T-helper 9 cell (primary cell): ENCODE data around the gene SLC33A1.
"Not testable (repeated sequence)": the region's sequence is repeated elsewhere in the genome, so short reads cannot be mapped to it uniquely, and the experiment has no call there.

Experiments
- DNase-seq: peaks from one replicate; pipeline ENCODE4 v3.0.0-alpha.2; 2020

Gene SLC33A1

GRCh38 chr3:155861476-155862183 is 7.4 kb upstream of the SLC33A1 start:
- DNase-seq, result no peak

- not testable (repeated sequence) for DNase-seq
Observed at GRCh38 chr3:155860424-155860823, 6.2 kb upstream of the SLC33A1 start.

GRCh38 chr3:155859859-155860258 is 5.6 kb upstream of the SLC33A1 start:
- DNase-seq, result no peak

GRCh38 chr3:155853214-155854140 is 750 bp downstream of the SLC33A1 start:
- peak; percentile 21 for DNase-seq

- no peak for DNase-seq
Observed at GRCh38 chr3:155852341-155852740, 1.9 kb downstream of the SLC33A1 start.

GRCh38 chr3:155849404-155849803 is 4.8 kb downstream of the SLC33A1 start:
- DNase-seq, result not testable (repeated sequence)

DNA sequence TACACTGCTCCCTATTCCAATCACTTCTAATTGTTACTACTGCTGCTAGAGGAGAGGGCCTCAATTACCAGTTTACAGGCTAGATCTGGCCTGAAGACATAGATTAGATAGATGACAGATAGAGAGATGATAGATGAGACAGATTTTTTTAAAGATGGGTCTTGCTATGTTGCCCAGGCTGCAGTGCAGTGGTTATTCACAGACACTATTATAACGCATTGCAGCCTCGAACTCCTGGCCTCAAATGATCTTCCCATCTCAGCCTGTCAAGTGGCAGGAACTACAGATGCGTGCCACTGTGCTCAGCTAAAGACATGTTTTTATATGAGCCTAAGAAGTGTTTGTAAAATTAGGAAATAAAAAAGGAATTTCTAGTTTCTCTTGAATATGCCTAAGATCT is 6.2 kb downstream of the SLC33A1 start:
- DNase-seq, result no peak

GRCh38 chr3:155846119-155846518 is 8.1 kb downstream of the SLC33A1 start:
- DNase-seq, result no peak

DNA sequence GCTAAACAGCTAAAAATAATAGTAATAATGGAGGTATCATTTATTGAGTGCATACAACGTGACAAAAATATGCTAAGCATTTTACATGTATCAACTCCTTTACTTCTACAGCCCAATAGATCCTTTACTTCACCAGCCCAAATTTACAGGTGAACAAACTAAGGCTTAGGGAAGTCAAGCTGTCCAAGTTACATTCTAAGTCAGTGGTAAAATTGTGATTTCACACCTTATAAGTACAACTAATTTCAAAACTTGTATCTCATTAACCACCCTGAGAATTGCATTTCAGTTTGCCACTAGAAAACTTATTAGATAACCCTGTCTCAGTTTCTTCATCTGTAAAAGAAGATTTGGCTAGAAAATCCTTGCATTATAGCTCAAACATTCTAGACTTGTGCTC is 10.7 kb downstream of the SLC33A1 start:
- no peak for DNase-seq

GRCh38 chr3:155835341-155836071 is 18.7 kb downstream of the SLC33A1 start:
- no peak for DNase-seq

GRCh38 chr3:155828490-155829098 is 25.6 kb downstream of the SLC33A1 start:
- not testable (repeated sequence) for DNase-seq

- DNase-seq, result no peak
Observed at GRCh38 chr3:155815030-155815545, 39.1 kb downstream of the SLC33A1 start.

DNA sequence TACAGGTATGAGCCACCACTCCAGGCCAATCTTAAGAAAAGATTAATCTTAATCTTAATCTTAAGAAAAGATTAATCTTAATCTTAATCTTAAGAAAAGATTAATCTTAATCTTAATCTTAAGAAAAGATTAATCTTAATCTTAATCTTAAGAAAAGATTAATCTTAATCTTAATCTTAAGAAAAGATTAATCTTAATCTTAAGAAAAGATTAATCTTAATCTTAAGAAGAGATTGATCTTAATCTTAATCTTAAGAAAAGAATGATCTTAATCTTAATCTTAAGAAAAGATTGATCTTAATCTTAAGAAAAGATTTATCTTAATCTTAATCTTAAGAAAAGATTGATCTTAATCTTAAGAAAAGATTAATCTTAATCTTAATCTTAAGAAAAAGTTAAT is 41.0 kb downstream of the SLC33A1 start:
- not testable (repeated sequence) for DNase-seq

DNA sequence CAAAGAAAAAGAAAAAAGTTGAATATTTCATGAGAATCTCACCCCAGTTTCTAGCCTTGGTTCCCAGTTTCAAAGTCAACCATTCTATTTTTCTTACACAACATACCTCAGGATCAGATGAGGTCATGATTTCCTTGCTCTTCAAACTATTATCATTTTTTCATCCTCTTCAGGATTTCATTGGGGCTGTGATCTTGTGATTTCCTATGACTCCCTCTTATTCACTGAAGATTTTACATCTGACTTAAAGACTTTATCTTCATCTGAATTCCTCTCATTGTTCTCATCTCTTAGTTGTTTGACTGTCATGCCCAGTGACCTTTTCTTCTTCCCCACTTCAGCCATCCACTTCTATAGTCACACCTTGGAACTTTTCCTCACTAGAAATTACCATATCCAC is 45.0 kb downstream of the SLC33A1 start:
- DNase-seq, result no peak

DNA sequence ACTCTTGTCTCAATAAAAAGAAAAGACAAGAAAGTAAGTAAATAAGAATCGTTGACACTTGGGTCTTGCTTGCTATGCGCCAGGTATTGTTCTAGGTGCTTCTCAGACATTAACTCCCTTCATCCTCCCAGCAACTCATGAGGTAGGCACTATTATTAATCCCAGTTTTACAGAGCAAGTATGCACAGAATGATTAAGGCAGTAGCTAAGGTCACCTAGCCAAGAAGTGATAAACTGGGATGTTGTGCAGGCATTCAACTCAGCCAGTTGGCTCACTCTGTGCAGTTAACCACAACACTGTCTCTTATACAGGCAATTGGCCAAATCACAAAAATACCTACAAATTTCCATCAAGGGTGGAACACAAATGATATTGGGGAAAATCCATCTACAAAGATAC is 46.4 kb downstream of the SLC33A1 start:
- DNase-seq, result no peak

- peak; percentile 66 for DNase-seq
Observed at GRCh38 chr3:155805802-155806618, 48.2 kb downstream of the SLC33A1 start, which contains the start of gene C3orf33. C3orf33 (minus strand) TSS chr3:155806278; CDS start chr3:155806252, 26 bp downstream.

DNA sequence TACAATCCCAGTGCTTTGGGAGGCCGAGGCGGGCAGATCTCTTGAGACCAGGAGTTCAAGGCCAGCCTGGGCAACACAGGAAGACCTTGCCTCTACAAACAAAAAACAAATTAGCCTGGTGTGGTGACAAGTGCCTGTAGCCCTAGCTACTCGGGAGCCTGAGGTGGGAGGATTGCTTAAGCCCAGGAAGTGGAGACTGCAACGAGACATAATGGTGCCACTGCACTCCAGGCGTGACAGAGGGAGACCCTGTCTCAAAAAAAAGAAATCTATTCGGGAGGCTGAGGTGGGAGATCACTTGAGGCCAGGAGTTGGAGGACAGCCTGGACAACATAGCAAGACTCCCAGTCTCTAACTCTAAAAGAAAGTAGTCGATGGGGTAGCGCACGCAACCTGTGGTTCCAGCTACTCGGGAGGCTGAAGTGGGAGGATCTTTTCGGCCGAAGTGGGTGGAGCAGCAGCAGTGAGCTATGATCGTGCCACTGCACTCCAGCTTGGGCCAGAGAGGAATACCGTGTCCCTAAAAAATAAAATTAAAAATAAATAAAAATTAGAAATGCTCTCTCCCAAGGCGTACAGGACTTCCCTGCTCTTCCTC is 48.9 kb downstream of the SLC33A1 start:
- DNase-seq, result no peak

- no peak for DNase-seq
Observed at GRCh38 chr3:155804323-155804722, 49.9 kb downstream of the SLC33A1 start.

DNA sequence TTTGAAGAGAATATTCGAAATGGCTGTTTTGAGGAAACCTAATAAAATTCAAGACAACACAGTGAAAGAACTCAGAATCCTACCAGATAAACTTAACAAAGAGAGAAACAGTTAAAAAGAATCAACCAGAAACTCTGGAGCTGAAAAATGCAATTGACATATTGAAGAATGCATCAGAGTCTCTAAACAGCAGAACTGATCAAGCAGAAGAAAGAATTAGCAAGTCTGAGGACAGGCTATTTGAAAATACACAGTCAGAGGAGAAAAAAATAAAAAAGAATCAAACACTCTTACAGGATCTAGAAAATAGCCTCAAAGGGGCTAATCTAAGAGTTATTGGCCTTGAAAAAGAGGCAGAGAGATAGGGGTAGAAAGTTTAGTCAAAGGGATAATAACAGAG is 61.7 kb downstream of the SLC33A1 start:
- DNase-seq, result no peak

GRCh38 chr3:155791190-155791589 is 63.0 kb downstream of the SLC33A1 start:
- DNase-seq, result no peak
